Endothelial cell (in vitro differentiated cells): ENCODE results near the gene FTCD. TPM values are rescaled to one million over a fixed set of nuclear protein-coding genes. Genes with fewer than 3 reads are reported as not detected.
"Not testable (repeated sequence)": the region's sequence is repeated elsewhere in the genome, so short reads cannot be mapped to it uniquely, and the experiment has no call there.

Experiments used
- DNase-seq: peaks from one replicate; pipeline ENCODE4 v3.0.0; 2021; ENCODE audit warnings: low spot score
- H3K27ac Mint-ChIP-seq: one replicate; pipeline ENCODE4 v1.8.0; 2021; ENCODE audit warnings: mixed read lengths, inconsistent platforms; ENCODE audit not compliant: unreplicated experiment
- H3K27me3 Mint-ChIP-seq: one replicate; pipeline ENCODE4 v1.8.0; 2021; ENCODE audit warnings: mild to moderate bottlenecking, moderate library complexity, mixed read lengths, inconsistent platforms; ENCODE audit not compliant: unreplicated experiment
- H3K36me3 Mint-ChIP-seq: one replicate; pipeline ENCODE4 v1.8.0; 2021; ENCODE audit warnings: mild to moderate bottlenecking, low read depth, mixed read lengths, inconsistent platforms; ENCODE audit not compliant: unreplicated experiment
- H3K4me1 Mint-ChIP-seq: one replicate; pipeline ENCODE4 v1.8.0; 2021; ENCODE audit warnings: mild to moderate bottlenecking, mixed read lengths, inconsistent platforms; ENCODE audit not compliant: unreplicated experiment
- H3K4me3 Mint-ChIP-seq: one replicate; pipeline ENCODE4 v1.8.0; 2021; ENCODE audit warnings: mild to moderate bottlenecking, mixed read lengths, inconsistent platforms; ENCODE audit not compliant: unreplicated experiment
- H3K9me3 Mint-ChIP-seq: one replicate; pipeline ENCODE4 v1.8.0; 2021; ENCODE audit warnings: mixed read lengths, inconsistent platforms; ENCODE audit not compliant: unreplicated experiment
- CTCF ChIP-seq: fragments of 200-600 bp; sonication (generic); IDR thresholded peaks from one replicate; pipeline ENCODE4 v1.5.0; 2021; ENCODE audit warnings: antibody characterized with exemption; ENCODE audit not compliant: unreplicated experiment
- total RNA-seq: library from RNA; stranded (reverse); fragmentation: NEBNext Ultra II Directional; extraction: Animal tissue kit (Norgen Biotek cat#: 25700); gene quantifications from one replicate; pipeline ENCODE4 v1.2.1, GENCODE V29; 2021; ENCODE audit not compliant: unreplicated experiment

Gene FTCD
- total RNA-seq, 1 donor from 2014 or later: 1.5 TPM

- no peak for TF ChIP-seq CTCF
- no peaks in the 10 kb centered on the region for H3K27me3 Mint-ChIP-seq
- no peak overlapping the region for H3K4me3 Mint-ChIP-seq
- H3K9me3 Mint-ChIP-seq: no peaks in the 10 kb centered on the region
- no peak overlapping the region for H3K27ac Mint-ChIP-seq
- no peak for DNase-seq
- H3K36me3 Mint-ChIP-seq: peaks cover 5% of the 10 kb centered on the region
- H3K4me1 Mint-ChIP-seq: no peaks in the 10 kb centered on the region
Measured at GRCh38 chr21:46149205-46149901, 6.0 kb downstream of the FTCD start.

GRCh38 chr21:46148106-46148505 is 7.3 kb downstream of the FTCD start:
- no peak for DNase-seq
- Mint-ChIP-seq H3K36me3 (peaks cover 5% of the 10 kb centered on the region), H3K27me3 (no peaks in the 10 kb centered on the region), H3K27ac (no peak overlapping the region), H3K4me1 (peaks cover 3% of the 10 kb centered on the region), H3K4me3 (no peak overlapping the region), H3K9me3 (no peaks in the 10 kb centered on the region)
- no peak for TF ChIP-seq CTCF

- not testable (repeated sequence) for H3K27me3 Mint-ChIP-seq, H3K4me1 Mint-ChIP-seq, H3K27ac Mint-ChIP-seq, H3K4me3 Mint-ChIP-seq, H3K9me3 Mint-ChIP-seq, H3K36me3 Mint-ChIP-seq
- peak; percentile 67 for DNase-seq
- peak; percentile 27 for TF ChIP-seq CTCF
Measured at GRCh38 chr21:46147429-46147828, 8.0 kb downstream of the FTCD start.

- TF ChIP-seq CTCF: no peak
- no peaks in the 10 kb centered on the region for H3K27me3 Mint-ChIP-seq
- no peak for DNase-seq
- peaks cover 5% of the 10 kb centered on the region for H3K36me3 Mint-ChIP-seq
- H3K27ac Mint-ChIP-seq: no peak overlapping the region
- no peak overlapping the region for H3K4me3 Mint-ChIP-seq
- H3K9me3 Mint-ChIP-seq: no peaks in the 10 kb centered on the region
- H3K4me1 Mint-ChIP-seq: peaks cover 3% of the 10 kb centered on the region
Measured at GRCh38 chr21:46146856-46147255, 8.5 kb downstream of the FTCD start.

GRCh38 chr21:46145840-46146691 is 9.3 kb downstream of the FTCD start:
- DNase-seq: no peak
- H3K4me3 Mint-ChIP-seq: no peak overlapping the region
- H3K27me3 Mint-ChIP-seq: no peaks in the 10 kb centered on the region
- TF ChIP-seq CTCF: no peak
- H3K27ac Mint-ChIP-seq: no peak overlapping the region
- H3K4me1 Mint-ChIP-seq: peaks cover 3% of the 10 kb centered on the region
- H3K9me3 Mint-ChIP-seq: no peaks in the 10 kb centered on the region
- H3K36me3 Mint-ChIP-seq: peaks cover 5% of the 10 kb centered on the region
